GM21737 (cell line): Measurements from ENCODE around the gene THBS3.
"Not testable (repeated sequence)": the region's sequence is repeated elsewhere in the genome, so short reads cannot be mapped to it uniquely, and the experiment has no call there.

Source experiments
- ATAC-seq: cut with Tn5 transposase; IDR thresholded peaks from one replicate; pipeline ENCODE4 v1.9.1; 2021; ENCODE audit warnings: mild to moderate bottlenecking, moderate library complexity; ENCODE audit not compliant: unreplicated experiment

The THBS3 gene

DNA sequence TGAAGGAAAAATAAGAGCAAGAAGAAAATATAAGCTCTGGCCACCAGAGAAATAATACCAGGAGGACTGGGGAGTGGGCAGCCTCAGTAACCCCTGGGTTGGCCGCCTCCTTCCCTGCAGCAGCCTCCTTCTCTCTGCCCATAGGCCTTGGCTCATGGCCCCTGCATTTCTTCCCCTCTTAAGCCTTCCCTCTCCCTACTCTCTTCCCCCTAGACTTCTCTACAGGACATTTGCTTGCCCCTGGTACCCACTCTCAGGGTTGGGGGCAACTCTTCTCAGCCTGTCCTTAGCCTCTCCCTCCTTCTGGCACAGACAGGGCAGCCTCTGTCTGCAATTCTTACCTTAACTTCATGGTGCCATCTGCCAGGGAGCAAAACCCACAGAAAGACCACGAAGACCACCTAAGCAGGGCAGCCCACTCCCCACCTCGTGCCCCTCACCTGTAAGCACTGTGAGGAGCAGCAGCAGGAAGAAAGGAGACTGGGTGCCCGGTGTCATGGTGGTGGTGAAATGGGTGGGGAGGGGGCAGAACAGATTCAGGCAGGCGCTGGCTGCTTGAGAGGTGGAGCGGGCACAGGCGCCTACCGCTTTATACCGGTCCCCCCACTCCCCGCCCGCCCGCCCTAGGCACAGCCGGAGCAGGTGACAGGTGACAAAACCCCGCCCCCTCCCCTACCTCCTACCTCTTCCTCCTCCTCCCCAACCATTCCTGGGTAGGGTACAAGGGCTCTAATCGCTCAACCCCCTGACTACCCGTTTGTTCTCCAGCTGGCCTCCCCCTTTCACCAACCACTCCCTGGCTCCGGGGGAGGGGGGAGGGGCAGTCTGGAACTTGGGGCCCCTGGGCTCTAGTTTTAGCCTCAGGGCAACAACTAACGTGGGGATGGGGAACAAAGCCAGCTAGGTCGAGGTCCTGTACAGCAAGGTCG is 15.1 kb downstream of the THBS3 start:
- ATAC-seq, result no peak

DNA sequence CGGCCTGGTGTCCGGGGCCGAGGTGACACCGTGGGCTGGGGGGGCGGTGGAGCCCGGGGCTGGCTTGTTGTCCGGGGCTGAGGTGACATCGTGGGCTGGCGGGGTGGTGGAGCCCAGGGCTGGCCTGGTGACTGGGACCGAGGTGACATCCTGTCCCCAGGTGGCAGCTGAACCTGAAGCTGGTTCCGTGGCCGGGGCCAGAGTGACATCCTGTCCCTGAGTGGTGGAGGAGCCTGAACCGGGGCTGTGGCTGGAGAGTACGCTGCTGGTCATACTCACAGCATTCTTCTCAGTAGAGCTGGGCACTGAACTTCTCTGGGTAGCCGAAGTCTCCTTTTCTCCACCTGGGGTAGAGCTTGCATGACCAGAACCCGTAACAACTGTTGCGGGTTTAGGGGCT is 15.8 kb downstream of the THBS3 start:
- ATAC-seq, result no peak

DNA sequence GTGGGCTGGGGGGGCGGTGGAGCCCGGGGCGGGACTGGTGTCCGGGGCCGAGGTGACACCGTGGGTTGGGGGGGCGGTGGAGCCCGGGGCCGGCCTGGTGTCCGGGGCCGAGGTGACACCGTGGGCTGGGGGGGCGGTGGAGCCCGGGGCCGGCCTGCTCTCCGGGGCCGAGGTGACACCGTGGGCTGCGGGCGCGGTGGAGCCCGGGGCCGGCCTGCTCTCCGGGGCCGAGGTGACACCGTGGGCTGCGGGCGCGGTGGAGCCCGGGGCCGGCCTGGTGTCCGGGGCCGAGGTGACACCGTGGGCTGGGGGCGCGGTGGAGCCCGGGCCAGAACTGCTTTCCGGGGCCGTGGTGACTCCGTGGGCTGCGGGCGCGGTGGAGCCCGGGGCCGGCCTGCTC is 17.8 kb downstream of the THBS3 start:
- ATAC-seq, result not testable (repeated sequence)

DNA sequence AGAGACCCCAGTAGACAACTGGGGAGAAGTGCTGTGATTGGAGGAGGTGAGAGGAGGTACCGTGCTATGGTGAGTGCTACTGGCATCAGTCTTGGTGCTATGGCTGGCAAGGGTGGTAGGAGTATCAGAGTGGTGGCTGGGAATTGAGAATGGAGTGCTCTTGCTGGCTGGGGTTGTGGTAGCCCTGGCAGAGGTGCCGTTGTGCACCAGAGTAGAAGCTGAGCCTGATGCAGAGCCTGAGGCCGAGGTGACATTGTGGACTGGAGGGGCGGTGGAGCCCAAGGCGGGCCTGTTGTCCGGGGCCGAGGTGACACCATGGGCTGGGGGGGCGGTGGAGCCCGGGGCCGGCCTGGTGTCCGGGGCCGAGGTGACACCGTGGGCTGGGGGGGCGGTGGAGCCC is 19.4 kb downstream of the THBS3 start:
- ATAC-seq, result no peak

DNA sequence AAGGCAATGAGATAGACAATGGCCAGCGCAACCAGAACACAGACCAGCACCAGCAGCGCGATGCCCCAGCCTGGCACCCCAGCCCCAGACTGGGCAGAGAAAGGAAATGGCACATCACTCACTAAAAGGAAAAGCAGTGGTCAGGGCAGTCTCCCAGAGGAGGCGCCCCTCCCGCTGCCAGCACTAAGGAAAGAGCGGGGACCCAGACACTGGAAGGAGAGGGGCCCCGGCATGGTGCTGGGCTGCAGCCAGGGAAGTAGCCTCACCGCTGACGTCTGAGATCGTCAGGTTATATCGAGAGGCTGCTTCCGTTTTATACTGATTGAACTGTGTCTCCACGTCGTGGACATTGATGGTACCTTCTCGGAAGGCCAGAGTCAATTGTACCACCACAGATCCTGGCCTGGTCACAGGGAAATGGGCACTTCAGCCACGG is 20.2 kb downstream of the THBS3 start:
- ATAC-seq, result no peak

DNA sequence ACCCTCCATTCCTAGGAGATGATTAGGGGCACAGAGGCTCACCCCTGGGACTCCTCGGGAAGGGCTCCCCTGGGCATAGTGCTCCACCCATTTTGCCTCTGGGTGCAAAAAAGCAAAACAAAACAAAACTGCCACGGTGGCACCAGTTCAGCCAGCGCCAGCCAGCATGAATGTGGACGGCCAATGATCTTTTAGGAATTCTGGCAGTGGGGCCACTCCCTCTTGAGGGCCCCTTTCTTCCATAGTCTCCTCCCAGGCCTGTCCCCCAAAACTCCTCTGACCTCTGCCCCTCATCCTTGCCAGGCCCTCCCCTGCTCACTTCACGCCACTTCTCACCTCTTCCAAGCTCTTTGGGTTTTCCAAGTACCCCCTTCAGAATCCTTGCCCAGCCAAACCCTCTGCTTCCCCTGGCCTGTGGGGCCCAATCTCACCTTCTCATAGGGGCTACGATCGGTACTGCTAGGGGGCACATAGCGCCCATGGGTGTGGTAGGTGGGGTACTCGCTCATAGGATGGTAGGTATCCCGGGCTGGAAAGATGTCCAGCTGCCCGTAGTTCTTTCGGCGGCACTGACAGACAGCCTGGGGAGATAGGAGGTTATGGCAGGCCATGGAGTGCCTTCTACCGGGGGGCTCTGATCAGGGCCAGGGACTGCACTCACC is 20.8 kb downstream of the THBS3 start:
- no peak for ATAC-seq

DNA sequence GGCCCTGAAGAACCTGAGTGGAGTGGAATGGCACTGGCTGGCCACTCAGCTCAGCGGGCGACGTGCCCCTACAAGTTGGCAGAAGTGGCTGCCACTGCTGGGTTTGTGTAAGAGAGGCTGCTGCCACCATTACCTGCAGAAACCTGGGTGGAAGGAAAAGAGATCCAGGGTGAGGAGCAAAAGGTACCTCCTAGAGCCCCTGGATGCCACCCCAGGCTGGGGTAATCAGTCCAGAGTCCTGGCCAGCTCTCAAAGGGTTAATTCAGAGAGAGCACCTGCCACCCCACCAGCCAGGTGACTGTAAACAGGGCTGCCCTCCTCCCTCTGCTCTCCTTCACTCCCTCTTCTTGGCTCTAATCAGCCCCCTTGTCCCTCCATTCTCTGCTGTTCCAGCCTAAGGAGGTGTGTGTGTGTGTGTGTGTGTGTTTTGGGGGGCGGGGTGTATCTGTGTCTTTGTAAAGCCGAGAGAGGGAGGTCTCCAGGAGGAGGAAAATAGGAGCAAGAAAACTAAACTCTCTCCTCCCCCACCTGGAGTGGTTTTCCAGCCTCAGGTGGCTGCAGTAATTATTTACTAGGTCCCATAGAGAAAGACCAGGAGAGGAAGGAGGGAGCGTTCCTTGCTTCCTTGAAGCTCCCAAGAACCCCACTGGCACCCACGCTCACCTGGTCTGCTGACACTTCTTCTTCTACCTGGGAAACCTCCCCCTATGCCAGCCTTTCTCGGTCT is 21.5 kb downstream of the THBS3 start:
- no peak for ATAC-seq

DNA sequence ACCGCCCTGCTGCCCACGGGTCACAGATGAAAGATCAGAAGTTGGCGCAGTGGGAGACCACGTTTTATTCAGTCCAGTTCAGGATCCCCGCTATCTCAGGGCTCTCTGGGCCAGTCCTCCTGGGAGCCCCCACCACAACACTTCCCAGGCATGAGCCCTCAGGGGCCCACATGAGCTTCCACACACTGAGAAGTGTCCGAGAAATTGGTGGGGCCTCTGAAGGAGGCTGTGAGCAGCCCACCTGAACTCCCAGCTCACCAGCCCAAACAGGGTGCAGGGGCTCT is 22.0 kb downstream of the THBS3 start:
- peak; percentile 17 for ATAC-seq

DNA sequence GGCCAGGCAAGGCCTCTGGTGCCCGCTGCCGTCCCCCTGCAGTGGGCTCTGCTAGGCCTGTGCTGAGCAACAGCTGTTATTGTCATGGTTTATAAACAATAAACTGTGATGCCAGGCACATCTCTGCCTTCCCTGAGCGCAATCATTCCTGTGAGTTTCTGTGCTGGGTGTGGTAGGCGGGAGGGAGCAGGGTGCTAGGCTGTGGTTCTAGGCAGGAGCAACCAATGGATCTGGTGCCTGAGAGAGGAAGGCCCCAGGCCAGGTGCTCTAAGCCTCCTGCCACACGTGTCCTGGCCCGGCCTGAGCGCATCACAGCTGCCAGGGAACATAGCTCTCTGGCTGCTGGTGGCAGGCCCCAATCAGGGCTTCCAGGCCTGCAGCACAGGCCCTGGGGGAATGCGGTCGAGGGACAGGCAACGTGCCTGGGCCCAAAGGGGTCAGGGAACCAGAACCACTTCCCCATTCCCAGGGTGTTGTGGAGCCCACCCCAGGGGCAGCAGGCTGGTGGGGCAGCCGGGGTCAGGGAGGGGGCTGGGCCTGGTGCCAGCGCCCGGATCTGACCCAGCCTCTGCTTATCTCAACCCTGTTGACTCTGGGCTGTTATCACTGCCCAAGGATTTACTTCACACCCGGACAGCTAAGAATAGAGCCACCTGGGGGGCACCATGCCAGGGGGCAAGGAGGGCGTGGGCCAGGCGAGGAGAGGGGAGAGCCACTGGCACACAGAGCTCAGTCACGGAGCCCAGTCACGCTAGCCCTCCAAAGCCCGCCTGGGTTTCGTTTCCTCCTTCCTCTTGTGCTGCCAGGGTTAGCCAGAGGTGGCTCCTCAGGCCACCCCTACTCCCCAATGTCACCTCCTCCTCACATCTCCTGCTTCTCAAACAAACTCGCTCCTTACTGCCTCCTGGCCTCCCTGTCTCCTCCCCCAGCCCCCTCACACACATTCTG is 22.6 kb downstream of the THBS3 start:
- peak; percentile 77 for ATAC-seq

DNA sequence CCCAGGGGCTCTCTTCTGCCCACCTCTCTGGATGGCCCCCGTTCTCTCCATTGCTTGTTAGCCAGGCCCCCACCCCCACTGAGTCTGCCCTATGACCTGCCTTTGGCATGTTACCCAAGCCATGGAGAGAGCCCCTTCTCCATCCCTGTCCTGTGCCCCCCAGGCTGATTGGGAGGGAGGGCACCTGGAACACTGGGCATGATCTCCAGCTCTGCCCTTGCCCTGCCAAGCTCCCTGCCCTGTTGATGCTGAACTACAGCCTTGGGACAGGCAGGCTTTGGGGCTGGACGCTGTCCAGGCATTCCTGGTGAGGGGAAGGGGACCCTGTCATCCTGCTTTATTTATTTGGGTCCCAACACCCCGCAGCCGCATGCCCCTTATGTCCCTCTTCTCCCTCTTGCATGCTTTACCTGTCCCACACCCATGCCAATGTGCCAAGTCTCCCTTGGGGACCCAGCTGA is 23.3 kb downstream of the THBS3 start:
- ATAC-seq, result no peak

DNA sequence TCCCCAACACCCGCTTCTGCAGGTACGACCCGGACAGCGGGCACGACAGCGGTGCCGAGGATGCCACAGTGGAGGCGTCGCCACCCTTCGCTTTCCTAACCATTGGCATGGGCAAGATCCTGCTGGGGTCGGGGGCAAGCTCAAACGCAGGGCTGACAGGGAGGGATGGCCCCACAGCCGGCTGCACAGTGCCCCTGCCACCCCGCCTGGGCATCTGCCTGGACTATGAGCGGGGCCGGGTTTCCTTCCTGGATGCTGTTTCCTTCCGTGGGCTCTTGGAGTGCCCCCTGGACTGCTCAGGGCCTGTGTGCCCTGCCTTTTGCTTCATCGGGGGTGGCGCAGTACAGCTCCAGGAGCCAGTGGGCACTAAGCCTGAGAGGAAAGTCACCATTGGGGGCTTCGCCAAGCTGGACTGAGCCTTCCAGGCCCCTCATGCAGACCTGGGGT is 23.9 kb downstream of the THBS3 start:
- no peak for ATAC-seq

DNA sequence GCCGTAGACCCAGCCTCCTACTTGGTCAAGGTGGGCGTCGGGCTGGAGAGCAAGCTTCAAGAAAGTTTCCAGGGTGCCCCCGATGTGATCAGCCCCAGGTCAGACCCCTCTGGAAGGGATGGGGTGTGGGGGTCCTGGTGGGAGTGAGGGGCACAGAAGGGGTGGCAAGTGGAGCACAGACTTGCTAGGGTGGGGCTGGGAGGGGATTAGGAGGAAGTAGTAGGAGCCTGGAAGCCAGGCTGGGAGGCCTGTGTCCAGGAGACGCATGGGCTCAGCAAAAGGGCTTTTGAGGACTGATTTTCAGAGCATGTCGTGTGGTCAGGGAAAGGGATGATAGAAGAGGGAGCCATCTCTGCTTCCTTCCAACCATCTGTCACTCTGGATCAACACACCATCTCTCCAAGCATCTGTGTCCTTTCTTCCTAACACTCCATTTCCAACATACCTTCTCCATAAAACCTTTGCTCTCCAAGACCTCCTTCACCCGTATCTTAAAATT is 25.6 kb downstream of the THBS3 start:
- no peak for ATAC-seq

DNA sequence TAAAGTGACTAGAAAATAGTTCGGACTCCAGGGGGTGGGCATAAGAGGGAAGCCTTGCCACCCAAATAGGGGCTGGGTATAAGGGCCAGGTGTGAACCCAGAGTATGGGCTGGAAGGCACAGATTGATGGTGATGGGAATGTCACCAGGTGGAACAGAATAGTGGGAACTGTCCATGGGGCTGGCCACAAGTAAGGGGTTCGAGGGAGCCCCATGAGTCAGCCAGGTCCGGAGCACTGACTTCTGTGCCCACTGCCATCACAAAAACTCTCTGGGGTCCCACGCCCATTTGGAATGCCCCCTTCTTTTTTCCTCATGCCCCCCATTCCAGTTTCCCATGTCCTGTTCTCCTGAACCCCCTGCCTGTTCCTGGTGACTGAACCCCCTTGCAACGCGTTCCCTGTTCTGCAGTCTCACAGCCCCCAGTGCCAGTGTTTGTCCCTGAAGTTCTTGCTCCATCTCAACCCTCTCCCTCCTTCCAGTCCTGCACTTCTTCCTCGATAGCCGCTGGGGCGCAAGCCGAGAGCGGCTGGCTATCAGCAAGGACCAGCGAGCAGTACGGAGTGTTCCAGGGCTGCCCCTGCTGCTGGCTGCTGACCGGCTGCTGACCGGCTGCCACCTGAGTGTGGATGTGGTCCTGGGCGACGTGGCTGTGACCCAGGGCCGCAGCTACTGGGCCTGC is 26.2 kb downstream of the THBS3 start:
- ATAC-seq, result no peak

DNA sequence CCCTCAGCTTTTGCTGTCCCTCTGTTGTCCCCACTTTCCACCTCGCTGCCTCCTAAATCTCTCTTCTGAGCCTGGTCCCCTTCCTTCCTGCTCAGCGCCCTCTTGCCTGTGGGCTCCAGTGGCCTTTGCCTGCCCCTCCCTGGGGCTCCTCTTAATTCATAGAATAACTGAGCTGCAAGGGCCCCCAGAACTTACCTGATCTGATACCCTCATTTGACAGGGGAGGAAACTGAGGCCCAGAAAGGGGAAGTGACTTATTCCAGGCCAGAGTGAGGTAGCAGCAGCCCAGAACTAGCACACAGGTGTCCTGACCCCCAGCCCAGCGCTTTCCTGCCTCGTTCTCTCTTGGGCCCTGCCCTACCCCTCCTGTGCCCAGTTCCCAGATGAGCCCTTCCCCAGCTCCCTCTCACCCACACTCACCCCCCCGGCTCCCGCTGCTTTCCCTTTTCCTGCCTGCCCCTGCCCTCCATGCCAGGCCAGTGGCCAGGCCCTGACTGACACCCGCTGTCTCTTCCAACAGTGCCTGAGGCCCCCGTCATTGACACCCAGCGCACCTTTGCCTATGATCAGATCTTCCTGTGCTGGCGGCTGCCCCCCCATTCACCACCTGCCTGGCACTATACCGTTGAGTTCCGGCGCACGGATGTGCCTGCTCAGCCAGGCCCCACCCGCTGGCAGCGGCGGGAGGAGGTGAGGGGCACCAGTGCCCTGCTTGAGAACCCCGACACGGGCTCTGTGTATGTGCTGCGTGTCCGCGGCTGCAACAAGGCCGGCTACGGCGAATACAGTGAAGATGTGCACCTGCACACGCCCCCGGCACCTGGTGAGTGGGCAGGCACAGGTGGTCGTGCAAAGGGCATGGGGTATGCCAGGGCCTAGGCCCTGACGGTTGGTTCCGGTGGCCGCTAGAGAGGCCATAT is 28.3 kb downstream of the THBS3 start:
- no peak for ATAC-seq

DNA sequence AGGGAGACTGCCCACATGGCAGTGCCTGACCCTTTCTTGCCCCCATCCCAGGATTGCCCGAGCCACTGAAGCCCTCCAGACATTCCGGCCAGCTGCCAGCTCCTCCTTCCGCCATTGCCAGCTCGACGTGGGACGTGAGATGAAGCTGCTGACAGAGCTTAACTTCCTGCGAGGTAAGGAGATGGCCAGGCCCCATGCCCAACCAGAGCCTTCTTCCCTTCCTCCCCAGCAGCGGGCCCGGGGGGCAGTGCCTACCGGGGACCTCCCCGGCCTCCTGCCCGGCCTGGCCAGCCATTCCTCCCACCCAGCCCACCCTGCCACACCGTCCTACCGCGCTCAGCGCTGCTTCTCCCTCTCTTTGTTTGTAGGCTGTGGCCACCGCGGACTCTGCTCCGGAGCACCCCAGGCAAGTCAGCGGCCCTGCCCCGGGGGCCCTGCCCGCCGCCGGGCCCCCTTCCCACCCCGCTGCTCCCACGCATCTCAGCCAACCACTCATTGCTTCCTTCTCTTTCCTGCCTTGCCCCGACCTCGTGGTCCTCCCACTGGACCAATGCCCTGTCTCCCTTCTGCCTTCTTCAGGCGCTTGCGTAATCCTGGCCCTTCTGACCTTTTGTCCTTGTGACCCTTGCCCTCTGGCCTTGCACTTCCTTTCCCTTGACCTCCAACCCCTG is 29.1 kb downstream of the THBS3 start:
- no peak for ATAC-seq

DNA sequence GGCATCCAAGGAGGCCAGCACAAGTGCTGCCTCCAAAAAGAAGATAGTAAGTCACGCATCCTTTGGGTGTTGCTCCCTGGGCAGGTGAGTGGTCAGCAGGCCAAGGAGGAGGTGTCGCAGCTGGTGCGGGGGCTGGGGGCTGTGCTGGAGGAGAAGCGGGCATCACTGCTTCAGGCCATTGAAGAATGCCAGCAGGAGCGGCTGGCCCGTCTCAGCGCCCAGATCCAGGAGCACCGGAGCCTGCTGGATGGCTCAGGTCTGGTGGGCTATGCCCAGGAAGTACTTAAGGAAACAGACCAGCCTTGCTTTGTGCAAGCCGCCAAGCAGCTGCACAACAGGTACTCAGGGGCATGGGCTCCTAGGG is 29.8 kb downstream of the THBS3 start:
- ATAC-seq, result no peak

DNA sequence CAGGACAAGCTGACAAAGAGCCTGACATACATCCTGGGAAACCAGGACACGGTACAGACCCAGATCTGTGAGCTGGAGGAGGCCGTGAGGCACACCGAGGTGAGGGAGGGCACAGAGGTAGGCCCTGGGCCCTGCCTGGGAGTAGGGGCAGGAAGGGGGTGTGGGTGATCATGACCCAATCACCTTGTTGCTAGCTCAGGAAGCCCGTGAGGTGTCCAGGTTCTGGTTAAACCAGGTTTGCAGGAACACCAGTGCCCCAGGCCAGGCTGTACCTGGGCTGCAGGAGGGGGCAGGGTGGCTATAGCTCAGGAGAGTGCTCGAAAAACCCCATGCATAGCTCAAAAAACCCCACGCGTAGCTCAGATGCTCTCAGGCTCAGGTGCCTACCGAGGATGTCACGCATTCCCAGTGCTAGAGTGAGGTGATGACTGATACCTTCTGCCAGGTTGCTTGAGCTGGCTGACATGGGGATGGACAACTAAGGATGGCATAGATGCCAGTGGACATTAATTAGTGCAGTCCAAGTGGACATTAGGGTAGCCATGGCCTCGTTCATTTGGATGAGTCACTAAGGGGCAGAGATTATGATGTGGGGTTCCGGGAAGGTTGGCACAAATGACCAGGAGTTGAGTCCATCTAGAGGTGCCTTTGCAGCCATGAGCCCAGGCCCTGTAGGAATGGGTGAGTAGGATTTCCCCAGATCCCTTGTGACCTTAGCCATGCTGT is 30.3 kb downstream of the THBS3 start:
- ATAC-seq, result no peak
